ENCODE data around the gene TIMM10.
A peak's percentile ranks its signal among the peaks of the same experiment; 100 is the strongest.
"Not testable (repeated sequence)": the region's sequence is repeated elsewhere in the genome, so short reads cannot be mapped to it uniquely, and the experiment has no call there.

TIMM10 gene

GRCh38 chr11:57541169-57541568 is 10.6 kb upstream of the TIMM10 start:
- DNase-seq = no peak

GRCh38 chr11:57539342-57539741 is 8.8 kb upstream of the TIMM10 start:
- DNase-seq = no peak

- DNase-seq = no peak
Observed at GRCh38 chr11:57536947-57537619, 6.5 kb upstream of the TIMM10 start, which contains the start of gene SMTNL1. Gene SMTNL1, plus strand, starts transcription at chr11:57537595. Its CDS starts 5,048 bp downstream, at chr11:57542643.

GRCh38 chr11:57534449-57534848 is 3.9 kb upstream of the TIMM10 start:
- DNase-seq = not testable (repeated sequence)

GRCh38 chr11:57530215-57530595 is 349 bp downstream of the TIMM10 start:
- DNase-seq = no peak

GRCh38 chr11:57529012-57529411 is 1.5 kb downstream of the TIMM10 start:
- DNase-seq = no peak

GRCh38 chr11:57527056-57527631 is 3.4 kb downstream of the TIMM10 start:
- peak; percentile 55 for DNase-seq

- no peak for DNase-seq
Observed at GRCh38 chr11:57523419-57523818, 7.1 kb downstream of the TIMM10 start.

GRCh38 chr11:57521116-57521515 is 9.4 kb downstream of the TIMM10 start:
- DNase-seq = no peak

- DNase-seq = no peak
Observed at GRCh38 chr11:57516061-57516443, 14.5 kb downstream of the TIMM10 start.

GRCh38 chr11:57515332-57516060 is 15.1 kb downstream of the TIMM10 start, which contains the start of gene SLC43A1:
Gene SLC43A1, minus strand, starts transcription at chr11:57515702. Its CDS starts 1,591 bp downstream, at chr11:57514111.
- DNase-seq = no peak

- peak; percentile 37 for DNase-seq
Observed at GRCh38 chr11:57514538-57515331, 15.8 kb downstream of the TIMM10 start.

GRCh38 chr11:57513911-57514537 is 16.5 kb downstream of the TIMM10 start:
- DNase-seq = peak; percentile 14

GRCh38 chr11:57513452-57513795 is 17.1 kb downstream of the TIMM10 start:
- DNase-seq = no peak

GRCh38 chr11:57512646-57513451 is 17.7 kb downstream of the TIMM10 start:
- DNase-seq = no peak

- DNase-seq = no peak
Observed at GRCh38 chr11:57511741-57512430, 18.7 kb downstream of the TIMM10 start.

GRCh38 chr11:57508341-57509170 is 22.0 kb downstream of the TIMM10 start:
- no peak for DNase-seq

- no peak for DNase-seq
Observed at GRCh38 chr11:57506522-57506921, 24.0 kb downstream of the TIMM10 start.

- DNase-seq = no peak
Observed at GRCh38 chr11:57504511-57504910, 26.0 kb downstream of the TIMM10 start.

GRCh38 chr11:57502870-57503269 is 27.7 kb downstream of the TIMM10 start:
- DNase-seq = no peak
